HepG2 (cell line): ENCODE measurements around the gene APC2. TPM values are rescaled to one million over a fixed set of nuclear protein-coding genes. Genes with fewer than 3 reads are reported as not detected.
A peak's percentile ranks its signal among the peaks of the same experiment; 100 is the strongest.

Experiments used
- ATM ChIP-seq: fragments of 450-650 bp; IDR thresholded peaks from 2 replicates; pipeline ENCODE4 v1.7.1; 2017; ENCODE audit warnings: mild to moderate bottlenecking, borderline replicate concordance
- BRF2 ChIP-seq: sonication (generic); formaldehyde crosslinking; IDR thresholded peaks from 2 replicates; pipeline ENCODE4 v1.8.1; 2022; ENCODE audit warnings: mild to moderate bottlenecking, missing genetic modification reagents
- CBFB ChIP-seq: sonication (generic); formaldehyde crosslinking; IDR thresholded peaks from 2 replicates; pipeline ENCODE4 v1.4.0; 2020; ENCODE audit warnings: missing genetic modification reagents
- CENPT ChIP-seq: sonication (generic); formaldehyde crosslinking; IDR thresholded peaks from 2 replicates; pipeline ENCODE4 v1.8.0; 2022; ENCODE audit warnings: low read depth, mild to moderate bottlenecking, moderate library complexity, missing genetic modification reagents
- FOXK1 ChIP-seq: sonication (generic); formaldehyde crosslinking; IDR thresholded peaks from 2 replicates; pipeline ENCODE4 v1.4.0; 2020; ENCODE audit warnings: low read depth, missing genetic modification reagents, borderline replicate concordance
- GATA4 ChIP-seq: sonication (generic); IDR thresholded peaks from 2 replicates; pipeline ENCODE4 v1.6.1; 2016; ENCODE audit warnings: antibody characterized with exemption, low read depth, borderline replicate concordance
- LBX2 ChIP-seq: sonication (generic); formaldehyde crosslinking; IDR thresholded peaks from 2 replicates; pipeline ENCODE4 v1.5.0; 2020; ENCODE audit warnings: missing genetic modification reagents, mild to moderate bottlenecking, borderline replicate concordance
- MED13 ChIP-seq: sonication (generic); formaldehyde crosslinking; IDR thresholded peaks from 2 replicates; pipeline ENCODE4 v1.5.0; 2020; ENCODE audit warnings: missing genetic modification reagents
- POGK ChIP-seq: sonication (generic); formaldehyde crosslinking; conservative IDR thresholded peaks from 2 replicates; pipeline ENCODE4 v1.8.0; 2022; ENCODE audit warnings: mild to moderate bottlenecking, moderate library complexity, missing genetic modification reagents
- POLR2AphosphoS5 ChIP-seq: IDR thresholded peaks from 2 replicates; pipeline ENCODE4 v1.6.1; 2012; ENCODE audit warnings: low read depth, low read length
- RFX5 ChIP-seq: IDR thresholded peaks from 2 replicates; pipeline ENCODE4 v1.6.1; 2011; ENCODE audit warnings: low read depth, low read length, improper control_type of control experiment
- SSRP1 ChIP-seq: IDR thresholded peaks from 2 replicates; pipeline ENCODE4 v1.6.1; 2016; ENCODE audit warnings: control low read depth
- TFAP4 ChIP-seq: sonication (generic); IDR thresholded peaks from 2 replicates; pipeline ENCODE4 v1.6.1; 2016; ENCODE audit warnings: low read depth, borderline replicate concordance
- ZIK1 ChIP-seq: sonication (generic); formaldehyde crosslinking; IDR thresholded peaks from 2 replicates; pipeline ENCODE4 v1.5.0; 2020; ENCODE audit warnings: mild to moderate bottlenecking, low read depth, missing genetic modification reagents, borderline replicate concordance
- ZNF121 ChIP-seq: sonication (generic); formaldehyde crosslinking; IDR thresholded peaks from 2 replicates; pipeline ENCODE4 v1.5.0; 2020; ENCODE audit warnings: mild to moderate bottlenecking, missing genetic modification reagents
- ZNF333 ChIP-seq: sonication (generic); formaldehyde crosslinking; IDR thresholded peaks from 2 replicates; pipeline ENCODE4 v1.4.0; 2020; ENCODE audit warnings: mild to moderate bottlenecking, missing genetic modification reagents, borderline replicate concordance
- ZNF503 ChIP-seq: sonication (generic); formaldehyde crosslinking; IDR thresholded peaks from 2 replicates; pipeline ENCODE4 v1.4.0; 2020; ENCODE audit warnings: missing genetic modification reagents
- ZNF513 ChIP-seq: sonication (generic); formaldehyde crosslinking; conservative IDR thresholded peaks from 2 replicates; pipeline ENCODE4 v1.5.0; 2020; ENCODE audit warnings: missing genetic modification reagents
- ZNF550 ChIP-seq: sonication (generic); formaldehyde crosslinking; IDR thresholded peaks from 2 replicates; pipeline ENCODE4 v1.4.0; 2020; ENCODE audit warnings: mild to moderate bottlenecking, missing genetic modification reagents, borderline replicate concordance
- ZNF607 ChIP-seq: sonication (generic); formaldehyde crosslinking; IDR thresholded peaks from 2 replicates; pipeline ENCODE4 v1.5.1; 2020; ENCODE audit warnings: missing genetic modification reagents, mild to moderate bottlenecking, borderline replicate concordance
- polyA plus RNA-seq, 8 experiments: library from polyadenylated mRNA; depleted of rRNA in 3 of 8; stranded (reverse) in 7 of 8; unstranded in 1 of 8; fragments of >200 nt; fragmentation: Illumina TruSeq in 4 of 8; extraction: Trizol in 4 of 8; gene quantifications; 2 replicates each; pipeline versions ENCODE4 v1.2.1 to v1.2.3, GENCODE V29; 2011 to 2016; ENCODE audit warnings: low read depth in 4 of 8, missing spikeins in 1 of 8, mixed read lengths in 1 of 8; ENCODE audit not compliant: insufficient read depth in 1 of 8
- total RNA-seq, 5 experiments: library from RNA; depleted of rRNA; stranded (reverse); fragments of >200 nt; fragmentation: Illumina TruSeq; extraction: Trizol; gene quantifications; 2 replicates each; pipeline ENCODE4 v1.2.3, GENCODE V29; 2016; ENCODE audit warnings: low read depth in 1 of 5

The APC2 gene
- total and polyA plus RNA-seq, 2 of the 13 experiments (the other 11 are each of a cell fraction or from before 2014, with no cell fraction given) = 0.08 to 0.22 TPM

GRCh38 chr19:1438035-1438932 is 11.6 kb upstream of the APC2 start, which contains the start of gene RPS15 (continued):
- peak; percentile 87; the same call in 1 of the 2 replicates for TF ChIP-seq ZNF503 (CRISPR knock-in tag)
- TF ChIP-seq BRF2 (CRISPR knock-in tag) = peak; percentile 73; the same call in 1 of the 2 replicates
- TF ChIP-seq ZNF333 (CRISPR knock-in tag) = peak; percentile 70
- peak; percentile 98 for TF ChIP-seq POLR2AphosphoS5
- TF ChIP-seq RFX5 = peak; percentile 38; the same call in 1 of the 2 replicates
- no peak for TF ChIP-seq GATA4
- TF ChIP-seq ZNF513 = no peak
- TF ChIP-seq ATM = no peak
- TF ChIP-seq ZNF121 (CRISPR knock-in tag) = no peak; the same call in 1 of the 2 replicates
- peak; percentile 94 for TF ChIP-seq FOXK1 (CRISPR knock-in tag)
- peak; percentile 93 for TF ChIP-seq CBFB
- peak; percentile 90 for TF ChIP-seq ZIK1 (CRISPR knock-in tag)
- peak; percentile 83; the same call in 1 of the 2 replicates for TF ChIP-seq ZNF550
- 0 out of 2 replicates have a peak, but pooled peaks have one; percentile 56 for TF ChIP-seq CENPT (CRISPR knock-in tag)
- peak; percentile 97; the same call in 1 of the 2 replicates for TF ChIP-seq ZNF607 (CRISPR knock-in tag)
- TF ChIP-seq MED13 (CRISPR knock-in tag) = peak; percentile 89
- peak; percentile 61; the same call in 1 of the 2 replicates for TF ChIP-seq LBX2 (CRISPR knock-in tag)
- TF ChIP-seq SSRP1 = no peak; the same call in 1 of the 2 replicates
- TF ChIP-seq POGK (CRISPR knock-in tag) = peak; percentile 99
- TF ChIP-seq TFAP4 = peak; percentile 55; the same call in 1 of the 2 replicates
